CD4-positive, alpha-beta T cell treated with Interleukin-1 beta for 1 hour (primary cell): Measurements from ENCODE around the gene CLINT1.
A peak's percentile ranks its signal among the peaks of the same experiment; 100 is the strongest.

Experiments
- DNase-seq, 2 donors: peaks; one replicate each; pipeline ENCODE4 v3.0.0-alpha.2; 2020 to 2022

The CLINT1 gene

DNA sequence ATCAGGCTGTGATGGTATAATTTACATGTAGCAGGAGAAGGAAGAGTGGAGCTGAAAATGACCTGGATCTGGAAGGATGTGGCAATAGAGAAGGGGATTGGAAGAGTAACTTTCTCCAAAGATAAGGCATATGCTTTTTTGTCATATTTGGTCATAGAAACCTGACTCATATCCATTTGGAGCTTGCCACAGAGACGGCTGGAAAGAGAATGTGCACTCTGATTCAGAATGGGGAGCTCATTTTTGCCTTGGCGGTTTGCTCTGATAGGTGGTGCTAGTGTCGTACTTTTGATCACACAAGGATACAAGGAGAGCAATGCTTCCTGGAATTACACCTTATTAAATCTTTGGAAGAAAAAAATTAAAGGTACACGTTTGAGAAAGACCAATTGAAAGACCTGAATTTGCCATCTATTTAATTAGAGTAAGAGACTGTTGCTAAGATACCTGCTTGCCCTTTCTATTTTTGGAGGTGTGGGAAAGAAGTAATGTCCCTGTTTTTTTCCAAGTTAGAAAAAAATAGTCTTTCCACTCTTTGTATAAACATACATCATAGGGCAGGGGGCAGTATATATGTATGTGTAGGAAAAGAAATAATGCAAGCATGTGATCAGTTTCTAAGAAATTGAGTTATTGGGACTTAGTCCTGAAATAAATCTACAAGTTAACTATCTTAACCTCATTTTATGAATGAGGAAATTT lies 110.0 kb downstream of the CLINT1 start:
- DNase-seq, result no peak

DNA sequence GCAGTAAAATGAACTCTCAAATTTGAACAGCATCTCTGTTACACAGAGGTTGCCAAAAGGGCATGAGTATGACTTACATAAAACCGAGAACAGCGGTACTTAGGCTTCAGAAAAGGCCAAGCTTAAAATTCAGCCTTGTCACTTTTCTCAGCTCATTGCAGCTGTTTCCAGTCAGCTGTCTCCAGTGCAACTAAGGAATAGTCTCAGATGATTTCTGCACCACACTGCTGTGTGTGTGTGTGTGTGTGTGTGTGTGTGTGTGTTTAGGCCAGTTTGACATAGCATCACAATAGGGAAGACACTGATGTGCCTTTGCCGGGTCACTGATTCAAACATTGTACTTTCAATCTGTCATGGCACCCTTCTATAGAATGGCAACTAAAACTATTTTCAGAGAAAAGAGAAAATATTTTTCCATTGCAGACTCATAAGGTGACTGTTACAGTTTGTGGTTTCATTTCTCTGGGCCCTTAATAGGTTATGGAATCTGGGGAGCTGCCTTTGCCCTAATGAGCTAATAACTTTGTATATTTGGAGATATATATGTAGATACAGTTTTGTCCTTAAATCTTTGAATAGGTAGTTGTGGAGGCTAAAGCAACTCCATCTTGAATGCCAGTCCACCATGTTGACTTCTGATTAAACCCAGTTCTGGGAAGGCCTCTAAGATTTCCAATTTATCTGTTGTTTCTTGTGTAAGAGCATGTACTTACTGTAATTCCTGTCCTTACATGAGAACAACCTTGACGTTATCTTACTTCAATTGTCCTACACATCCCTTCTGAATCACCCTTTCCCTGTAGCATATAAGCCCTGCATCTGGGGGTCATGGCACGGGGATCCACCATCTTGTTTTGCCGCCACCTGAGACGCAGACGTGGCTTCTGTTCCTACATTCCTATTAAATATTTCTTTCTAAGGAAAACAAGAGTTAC lies 110.9 kb downstream of the CLINT1 start:
- no peak for DNase-seq

DNA sequence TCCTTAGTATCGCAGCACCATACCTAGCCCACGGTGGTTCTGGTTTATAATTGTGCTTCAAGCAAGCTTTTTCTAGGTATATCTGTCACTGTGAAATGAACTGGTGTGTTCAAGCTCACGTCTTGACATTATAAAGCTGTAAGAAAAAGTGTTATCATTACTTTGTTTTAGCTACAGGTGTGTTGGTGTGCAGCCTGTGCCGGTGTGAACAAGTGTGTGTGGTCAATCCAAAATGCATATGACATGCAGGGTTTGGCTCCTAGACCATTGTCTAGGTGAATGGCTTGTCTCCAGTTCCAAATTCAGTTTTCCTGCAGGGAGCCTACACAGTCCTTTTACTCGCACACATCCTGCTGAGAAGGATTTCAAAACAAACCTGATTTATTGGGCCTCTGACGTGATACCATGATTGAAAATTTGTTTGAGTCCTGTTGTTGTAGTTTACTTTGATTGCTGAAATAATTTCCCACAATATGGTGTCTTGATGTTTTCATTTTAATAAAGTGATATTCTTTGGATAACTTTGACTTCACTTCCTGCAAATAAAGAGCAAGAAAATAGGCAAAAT lies 111.7 kb downstream of the CLINT1 start:
- no peak for DNase-seq

DNA sequence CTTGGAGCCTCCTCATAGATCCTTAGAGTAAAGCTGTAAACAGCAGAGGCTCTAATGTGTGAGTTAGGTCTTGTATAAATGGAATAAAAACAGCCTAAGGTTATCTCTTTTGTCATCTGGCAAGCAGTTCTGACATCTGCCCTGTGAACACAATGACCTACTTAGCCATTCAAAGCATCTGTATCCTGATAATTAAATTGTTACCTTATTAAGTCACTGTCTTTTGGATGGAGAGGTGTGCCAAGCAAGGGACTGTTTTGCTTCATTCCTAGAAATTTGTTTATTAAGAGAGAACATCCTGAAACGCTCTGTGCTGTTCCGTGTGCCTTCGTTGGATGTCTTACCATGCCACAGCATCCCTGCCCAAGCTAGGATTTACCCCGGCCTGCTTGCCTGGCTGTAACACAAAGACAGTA lies 113.9 kb downstream of the CLINT1 start:
- no peak for DNase-seq

DNA sequence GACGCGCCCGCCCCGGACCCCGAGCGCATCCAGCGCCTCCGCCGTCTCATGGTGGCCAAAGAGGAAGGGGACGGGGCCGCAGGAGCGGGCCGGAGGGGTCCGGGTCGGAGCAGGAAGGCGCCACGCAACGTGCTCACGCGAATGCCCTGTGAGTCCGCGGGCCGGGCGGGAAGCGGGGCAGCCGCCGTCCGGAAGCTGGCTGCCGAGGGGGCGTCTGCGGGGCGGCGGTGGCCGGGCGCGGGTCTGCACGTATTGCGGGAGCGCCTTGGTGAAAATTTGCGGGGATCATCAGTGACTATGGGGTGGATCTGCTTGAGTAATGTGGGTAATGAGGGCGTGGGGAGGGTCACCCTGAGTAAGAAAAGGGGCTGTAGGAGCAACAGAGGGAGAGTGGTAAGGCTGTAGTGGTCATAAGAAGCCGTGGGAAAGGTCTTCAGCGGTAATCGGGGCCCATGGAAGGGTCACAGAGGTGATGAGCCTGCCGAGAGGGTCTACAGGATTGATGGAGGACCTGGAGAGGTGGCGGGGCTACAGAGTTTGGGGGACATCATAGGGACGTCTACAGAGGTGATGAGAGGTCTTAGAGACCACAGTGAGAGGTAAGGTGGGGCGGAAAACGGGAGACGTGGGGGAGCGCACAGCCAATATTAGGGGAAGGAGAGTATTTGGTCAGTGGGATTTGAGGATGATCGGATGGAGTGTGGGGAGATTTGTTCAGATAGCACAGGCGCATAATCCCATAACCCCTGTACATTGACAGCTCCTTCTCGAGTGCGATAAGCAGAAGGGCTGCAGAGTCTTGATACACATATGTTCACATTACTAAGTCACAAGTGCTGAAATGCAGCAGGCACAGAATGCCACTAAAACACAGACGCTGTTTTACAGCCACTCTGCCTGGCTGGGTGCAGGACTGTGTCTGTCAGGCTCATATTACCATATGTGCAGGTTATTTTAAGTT lies 114.6 kb downstream of the CLINT1 start:
- DNase-seq, result no peak

DNA sequence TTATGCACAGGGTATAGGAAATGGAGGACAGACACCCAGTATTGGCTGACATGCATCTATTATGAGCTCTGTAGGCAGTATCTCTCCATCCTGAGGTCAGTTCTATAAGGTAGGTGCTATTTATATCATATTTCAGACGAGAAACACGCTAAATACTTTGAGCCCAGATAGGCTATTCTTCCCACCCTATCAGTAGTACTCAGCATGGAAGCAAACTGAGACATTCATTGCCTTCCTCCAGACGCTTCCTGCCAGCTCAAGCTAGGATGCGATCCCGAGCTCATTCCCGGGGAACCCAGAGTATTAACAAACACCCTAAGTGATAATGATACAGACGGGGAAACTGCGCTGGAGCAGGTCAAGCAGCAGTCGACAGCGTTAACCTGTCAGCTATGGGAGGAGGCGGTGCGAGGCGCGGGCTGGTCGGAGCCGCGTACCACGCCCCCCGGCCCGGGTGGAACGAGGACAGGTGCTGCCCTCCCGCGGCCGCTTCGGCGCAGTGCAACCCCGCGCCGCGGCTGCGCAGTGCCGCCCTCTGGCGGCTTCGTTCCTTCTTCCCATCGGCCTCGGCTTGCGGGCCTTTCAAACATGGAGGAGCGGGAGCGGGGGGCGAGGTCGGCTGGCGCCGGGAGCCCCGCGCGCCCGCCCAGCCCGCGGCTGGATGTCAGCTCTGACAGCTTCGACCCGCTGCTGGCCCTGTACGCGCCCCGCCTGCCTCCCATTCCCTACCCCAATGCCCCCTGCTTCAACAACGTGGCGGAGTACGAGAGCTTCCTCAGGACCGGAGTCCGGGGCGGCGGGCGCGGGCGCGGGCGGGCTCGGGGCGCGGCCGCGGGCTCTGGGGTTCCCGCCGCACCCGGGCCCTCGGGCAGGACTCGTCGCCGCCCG lies 115.5 kb downstream of the CLINT1 start, which contains the start of gene LSM11:
TSS of gene LSM11 (plus strand) at position 550 of the 888 bp plus-strand sequence. CDS start at position 589, 39 bp downstream.
- DNase-seq, result peak; percentile 90 to 91

DNA sequence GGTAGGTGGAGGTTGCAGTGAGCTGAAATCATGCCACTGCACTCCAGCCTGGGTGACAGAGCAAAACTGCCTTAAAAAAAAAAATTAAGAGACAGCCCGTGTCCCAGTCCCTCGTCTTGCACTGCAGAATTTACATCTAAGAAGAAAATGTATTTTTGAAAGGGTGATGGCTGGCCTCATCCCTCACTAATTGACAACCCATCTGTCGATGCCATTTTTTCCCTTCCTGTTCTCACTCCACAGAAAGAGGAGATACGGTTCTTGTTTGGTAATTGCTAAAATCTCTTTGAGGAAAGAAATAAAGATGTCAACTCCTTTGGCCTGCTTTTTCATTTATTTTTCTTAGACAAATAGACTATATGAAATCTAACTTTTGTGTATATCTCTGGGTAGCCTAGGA lies 117.8 kb downstream of the CLINT1 start:
- DNase-seq, result no peak

DNA sequence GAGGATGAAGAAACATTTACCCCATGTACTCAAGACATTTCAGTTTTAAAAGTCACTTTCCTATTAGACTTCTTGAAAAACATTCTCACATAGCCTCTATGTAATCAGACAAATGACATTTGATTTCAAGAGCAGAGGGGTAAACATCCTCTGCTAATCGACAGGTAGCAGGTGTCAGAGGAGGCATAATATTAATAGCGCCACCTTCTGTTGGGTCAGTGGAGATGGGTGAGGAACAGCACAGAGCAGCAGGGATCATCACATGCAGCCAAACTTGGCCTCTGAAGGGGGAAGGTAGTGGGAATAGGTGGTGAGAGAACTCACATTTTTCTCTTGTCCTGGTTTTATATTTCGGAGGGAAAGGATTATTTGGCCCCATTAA lies 118.7 kb downstream of the CLINT1 start:
- DNase-seq, result peak; percentile 19 to 53

DNA sequence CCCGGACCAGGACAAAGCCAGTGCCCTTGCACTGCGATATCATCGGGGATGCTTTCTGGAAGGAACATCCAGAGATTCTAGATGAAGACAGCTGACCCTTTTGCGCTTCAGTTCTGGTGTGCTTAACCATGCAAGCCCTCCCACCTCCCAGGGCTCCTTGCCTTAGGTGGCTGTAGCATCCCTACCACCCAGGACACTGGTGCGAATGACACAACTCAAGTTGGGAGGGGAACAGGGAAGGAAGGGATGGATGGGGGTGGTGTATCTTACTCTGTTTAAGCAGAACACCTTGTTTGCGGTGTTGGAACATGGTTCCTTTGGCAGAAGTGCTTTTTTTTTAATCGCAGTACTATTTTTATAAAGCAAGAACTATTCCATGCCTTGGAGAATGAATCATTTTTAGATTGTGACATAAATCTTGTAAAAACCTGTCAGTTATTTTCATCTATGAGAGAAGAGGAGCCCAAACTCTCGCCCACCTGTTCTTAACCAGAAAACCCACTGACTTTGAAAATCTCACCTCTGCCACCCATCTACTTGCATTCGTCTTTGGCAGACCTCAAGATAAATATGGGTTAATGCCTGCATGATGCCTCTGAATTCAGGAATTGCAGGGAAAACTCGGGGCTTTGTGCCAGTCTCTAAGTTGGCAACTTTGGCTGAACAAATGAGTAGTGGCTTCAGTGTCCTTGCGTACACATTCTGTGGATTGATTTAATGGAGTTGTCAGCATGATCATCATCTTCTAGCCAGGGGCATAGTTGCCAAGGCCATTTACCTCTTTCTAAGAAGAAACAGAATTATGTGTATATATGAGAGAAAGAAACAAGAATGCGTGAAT lies 119.3 kb downstream of the CLINT1 start:
- no peak for DNase-seq

DNA sequence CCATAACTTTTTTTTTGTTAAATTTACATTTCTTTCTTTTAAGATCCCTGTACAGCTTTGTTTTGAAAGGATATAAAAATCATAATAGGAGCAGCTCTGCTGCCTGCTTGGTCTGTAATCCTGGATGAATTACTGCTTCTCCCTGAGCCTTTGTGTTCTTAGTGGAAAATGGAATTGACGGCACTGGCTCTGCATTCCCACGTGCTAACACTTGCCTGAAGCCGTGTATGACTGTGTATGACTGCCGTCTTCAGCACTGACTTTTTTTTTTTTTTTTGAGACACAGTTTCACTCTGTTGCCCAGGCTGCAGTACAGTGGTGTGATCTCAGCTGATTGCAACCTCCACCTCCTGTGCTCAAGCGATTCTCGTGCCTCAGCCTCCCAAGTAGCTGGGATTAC lies 123.0 kb downstream of the CLINT1 start:
- DNase-seq, result no peak
